ENCODE results near the gene TCF7. TPM values are rescaled to one million over a fixed set of nuclear protein-coding genes. Genes with fewer than 3 reads are reported as not detected.

TCF7 gene
- total and polyA plus RNA-seq, 4 donors, result 1.3 to 2.7 (median 2.2) TPM

- H3K9me3 ChIP-seq (ENCODE audit: control insufficient read depth in 4 of 4, low read length in 3 of 4), result no peaks in the 10 kb centered on the region
- TF ChIP-seq MAX (IDR thresholded peaks at IDR 0.05), result no peak
- TF ChIP-seq YY1 (IDR thresholded peaks at IDR 0.05), result no peak
- WGBS, result 94% methylated on average over 9 of the region's 9 CpGs
- no peaks in the 10 kb centered on the region for H3K27me3 ChIP-seq (ENCODE audit: control insufficient read depth in 4 of 4, insufficient read depth in 4 of 4, low read length in 3 of 4)
- H3K36me3 ChIP-seq (ENCODE audit: control insufficient read depth in 4 of 4, insufficient read depth in 3 of 4, low read depth in 1 of 4, low read length in 3 of 4), result peaks cover 0 to 10% (median under 1%) of the 10 kb centered on the region in 4 donors
- no peak overlapping the region for H3K4me3 ChIP-seq (ENCODE audit: low read depth in 1 of 3, low read length in 3 of 3)
- H3K27ac ChIP-seq (ENCODE audit: low read depth in 1 of 2, low read length in 2 of 2), result peak overlapping the region in 1 of 2 donors; percentile 16
- H3K4me1 ChIP-seq (ENCODE audit: control insufficient read depth in 4 of 4, insufficient read depth in 4 of 4, low read length in 3 of 4), result peaks cover 0 to 4% (median under 1%) of the 10 kb centered on the region in 4 donors
- no peak overlapping the region for H3K9ac ChIP-seq (ENCODE audit: low read depth in 1 of 2, low read length in 2 of 2)
- no peak for DNase-seq (ENCODE audit: low spot score)
These were observed 18.9 kb downstream of the TCF7 start for GRCh38 chr5:134133188-134133994.

DNA sequence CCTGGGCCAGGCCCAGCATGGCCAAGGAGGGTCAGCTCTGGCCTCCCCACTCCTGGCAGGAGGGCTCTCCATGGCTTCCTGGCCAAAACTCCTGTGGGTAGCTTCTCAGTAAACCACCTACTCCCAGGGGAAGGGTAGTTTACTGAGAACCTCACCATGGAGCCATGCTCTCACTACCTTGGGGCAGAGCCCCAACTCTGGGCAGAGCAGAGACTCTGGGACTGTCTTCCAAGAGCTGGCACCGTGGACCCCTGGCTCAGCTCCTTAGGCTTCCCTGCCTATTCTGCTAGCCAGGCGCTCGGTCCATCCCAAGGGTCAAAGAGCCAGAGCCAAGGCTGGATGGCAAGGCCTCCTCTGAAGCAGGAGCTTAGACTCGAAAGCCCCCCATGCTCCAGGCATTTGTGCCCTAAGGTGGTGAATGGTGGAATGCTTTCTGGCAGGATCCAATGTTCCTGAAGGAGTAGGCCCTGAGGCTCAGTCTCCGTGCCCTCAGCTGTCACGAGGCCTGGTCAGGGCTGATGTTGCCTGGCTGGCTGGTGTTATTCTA lies 19.6 kb downstream of the TCF7 start:
- H3K27ac ChIP-seq (ENCODE audit: low read depth in 1 of 2, low read length in 2 of 2), result no peak overlapping the region
- H3K27me3 ChIP-seq (ENCODE audit: control insufficient read depth in 4 of 4, insufficient read depth in 4 of 4, low read length in 3 of 4), result no peaks in the 10 kb centered on the region
- WGBS, result 97% methylated on average over 6 of the region's 6 CpGs
- TF ChIP-seq, protein P1, sequence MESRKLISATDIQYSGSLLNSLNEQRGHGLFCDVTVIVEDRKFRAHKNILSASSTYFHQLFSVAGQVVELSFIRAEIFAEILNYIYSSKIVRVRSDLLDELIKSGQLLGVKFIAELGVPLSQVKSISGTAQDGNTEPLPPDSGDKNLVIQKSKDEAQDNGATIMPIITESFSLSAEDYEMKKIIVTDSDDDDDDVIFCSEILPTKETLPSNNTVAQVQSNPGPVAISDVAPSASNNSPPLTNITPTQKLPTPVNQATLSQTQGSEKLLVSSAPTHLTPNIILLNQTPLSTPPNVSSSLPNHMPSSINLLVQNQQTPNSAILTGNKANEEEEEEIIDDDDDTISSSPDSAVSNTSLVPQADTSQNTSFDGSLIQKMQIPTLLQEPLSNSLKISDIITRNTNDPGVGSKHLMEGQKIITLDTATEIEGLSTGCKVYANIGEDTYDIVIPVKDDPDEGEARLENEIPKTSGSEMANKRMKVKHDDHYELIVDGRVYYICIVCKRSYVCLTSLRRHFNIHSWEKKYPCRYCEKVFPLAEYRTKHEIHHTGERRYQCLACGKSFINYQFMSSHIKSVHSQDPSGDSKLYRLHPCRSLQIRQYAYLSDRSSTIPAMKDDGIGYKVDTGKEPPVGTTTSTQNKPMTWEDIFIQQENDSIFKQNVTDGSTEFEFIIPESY (IDR thresholded peaks at IDR 0.05), result no peak
- no peak for TF ChIP-seq MAX (IDR thresholded peaks at IDR 0.05)
- no peak for TF ChIP-seq RAD21 (IDR thresholded peaks at IDR 0.05)
- TF ChIP-seq JUND (IDR thresholded peaks at IDR 0.05), result no peak
- TF ChIP-seq, protein P2, sequence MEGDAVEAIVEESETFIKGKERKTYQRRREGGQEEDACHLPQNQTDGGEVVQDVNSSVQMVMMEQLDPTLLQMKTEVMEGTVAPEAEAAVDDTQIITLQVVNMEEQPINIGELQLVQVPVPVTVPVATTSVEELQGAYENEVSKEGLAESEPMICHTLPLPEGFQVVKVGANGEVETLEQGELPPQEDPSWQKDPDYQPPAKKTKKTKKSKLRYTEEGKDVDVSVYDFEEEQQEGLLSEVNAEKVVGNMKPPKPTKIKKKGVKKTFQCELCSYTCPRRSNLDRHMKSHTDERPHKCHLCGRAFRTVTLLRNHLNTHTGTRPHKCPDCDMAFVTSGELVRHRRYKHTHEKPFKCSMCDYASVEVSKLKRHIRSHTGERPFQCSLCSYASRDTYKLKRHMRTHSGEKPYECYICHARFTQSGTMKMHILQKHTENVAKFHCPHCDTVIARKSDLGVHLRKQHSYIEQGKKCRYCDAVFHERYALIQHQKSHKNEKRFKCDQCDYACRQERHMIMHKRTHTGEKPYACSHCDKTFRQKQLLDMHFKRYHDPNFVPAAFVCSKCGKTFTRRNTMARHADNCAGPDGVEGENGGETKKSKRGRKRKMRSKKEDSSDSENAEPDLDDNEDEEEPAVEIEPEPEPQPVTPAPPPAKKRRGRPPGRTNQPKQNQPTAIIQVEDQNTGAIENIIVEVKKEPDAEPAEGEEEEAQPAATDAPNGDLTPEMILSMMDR (IDR thresholded peaks at IDR 0.05; ENCODE audit: low read depth, low read length, missing input control), result no peak
- no peak for TF ChIP-seq TAF1 (conservative IDR thresholded peaks at IDR 0.05)
- TF ChIP-seq HNF4A (conservative IDR thresholded peaks at IDR 0.05), result no peak
- TF ChIP-seq EGR1 (IDR thresholded peaks at IDR 0.05; ENCODE audit: low read depth in 2 of 2), result no peak
- TF ChIP-seq, protein P3, sequence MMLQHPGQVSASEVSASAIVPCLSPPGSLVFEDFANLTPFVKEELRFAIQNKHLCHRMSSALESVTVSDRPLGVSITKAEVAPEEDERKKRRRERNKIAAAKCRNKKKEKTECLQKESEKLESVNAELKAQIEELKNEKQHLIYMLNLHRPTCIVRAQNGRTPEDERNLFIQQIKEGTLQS (IDR thresholded peaks at IDR 0.05), result no peak
- no peak for TF ChIP-seq YY1 (IDR thresholded peaks at IDR 0.05)
- TF ChIP-seq FOXA2 (IDR thresholded peaks at IDR 0.05), result no peak
- no peak for TF ChIP-seq SP1 (IDR thresholded peaks at IDR 0.05)
- TF ChIP-seq RXRA (IDR thresholded peaks at IDR 0.05), result no peak
- TF ChIP-seq FOXA1 (IDR thresholded peaks at IDR 0.05), result no peak
- no peak for TF ChIP-seq HNF4G (IDR thresholded peaks at IDR 0.05)
- TF ChIP-seq GABPA (IDR thresholded peaks at IDR 0.05 in 1 of 2, conservative IDR thresholded peaks at IDR 0.05 in 1 of 2), result no peak
- no peak overlapping the region for H3K4me3 ChIP-seq (ENCODE audit: low read depth in 1 of 3, low read length in 3 of 3)
- H3K4me1 ChIP-seq (ENCODE audit: control insufficient read depth in 4 of 4, insufficient read depth in 4 of 4, low read length in 3 of 4), result peaks cover 0 to 4% (median under 1%) of the 10 kb centered on the region in 4 donors
- no peak overlapping the region for H3K9ac ChIP-seq (ENCODE audit: low read depth in 1 of 2, low read length in 2 of 2)
- H3K36me3 ChIP-seq (ENCODE audit: control insufficient read depth in 4 of 4, insufficient read depth in 3 of 4, low read depth in 1 of 4, low read length in 3 of 4), result peaks cover 0 to 10% (median under 1%) of the 10 kb centered on the region in 4 donors
- no peak for DNase-seq (ENCODE audit: low spot score)
- no peaks in the 10 kb centered on the region for H3K9me3 ChIP-seq (ENCODE audit: control insufficient read depth in 4 of 4, low read length in 3 of 4)

Measured in liver (tissue), 9 donors.